K562 (cell line): ENCODE results near the gene SLC4A2. TPM values are rescaled to one million over a fixed set of nuclear protein-coding genes. Genes with fewer than 3 reads are reported as not detected.

Experiments
- ESRRA ChIP-seq: fragments of 450-650 bp; IDR thresholded peaks from 2 replicates; pipeline ENCODE4 v1.6.1; 2014; ENCODE audit warnings: low read depth, mild to moderate bottlenecking, moderate library complexity, borderline replicate concordance
- HNRNPL ChIP-seq: fragments of 200-400 bp; formaldehyde crosslinking; IDR thresholded peaks from 2 replicates; pipeline ENCODE4 v1.6.1; 2017; ENCODE audit warnings: low read depth, mild to moderate bottlenecking, low read length
- MTA3 ChIP-seq: fragments of 450-650 bp; formaldehyde crosslinking; IDR thresholded peaks from 2 replicates; pipeline ENCODE4 v1.6.1; 2017; ENCODE audit warnings: mild to moderate bottlenecking, borderline replicate concordance
- RFX5 ChIP-seq: IDR thresholded peaks from 2 replicates; pipeline ENCODE4 v1.6.1; 2011; ENCODE audit warnings: low read depth, mild to moderate bottlenecking, improper control_type of control experiment, low read length
- SUPT5H ChIP-seq: fragments of 450-650 bp; IDR thresholded peaks from 2 replicates; pipeline ENCODE4 v1.6.1; 2016
- TSC22D4 ChIP-seq: fragments of 450-650 bp; IDR thresholded peaks from 2 replicates; pipeline ENCODE4 v1.6.1; 2016; ENCODE audit warnings: missing genetic modification characterization, missing biosample characterization, control low read depth
- U2AF1 ChIP-seq: fragments of 200-400 bp; formaldehyde crosslinking; optimal IDR thresholded peaks from 2 replicates; pipeline ENCODE3; 2017; ENCODE audit warnings: mild to moderate bottlenecking, low read depth, low read length, moderate library complexity
- ZNF282 ChIP-seq: sonication (generic); formaldehyde crosslinking; IDR thresholded peaks from 2 replicates; pipeline ENCODE4 v1.8.1; 2023; ENCODE audit warnings: missing genetic modification reagents
- ZNF318 ChIP-seq, 2 experiments: fragments of 450-650 bp; IDR thresholded peaks; 2 replicates each; pipeline ENCODE4 v1.6.1; 2016; ENCODE audit warnings: mild to moderate bottlenecking in 2 of 2, borderline replicate concordance in 1 of 2, low read depth in 1 of 2, moderate library complexity in 1 of 2
- ZNF592 ChIP-seq: fragments of 450-650 bp; IDR thresholded peaks from 2 replicates; pipeline ENCODE4 v1.6.1; 2017; ENCODE audit warnings: antibody characterized with exemption, mild to moderate bottlenecking
- polyA plus RNA-seq, 8 experiments: library from polyadenylated mRNA; depleted of rRNA in 4 of 8; stranded (reverse) in 5 of 8; unstranded in 3 of 8; fragments of >200 nt; fragmentation: Nextera tagmentation in 2 of 8; fragmentation: Illumina TruSeq in 1 of 8; extraction: Ambion mirVana in 2 of 8; extraction: Trizol in 1 of 8; gene quantifications; 2 replicates each; pipeline versions ENCODE4 v1.2.1 to v1.2.3, GENCODE V29; 2011 to 2014; ENCODE audit warnings: inconsistent platforms in 1 of 8, missing spikeins in 1 of 8
- total RNA-seq, 7 experiments: library from RNA; depleted of rRNA in 6 of 7; stranded (reverse); fragments of >200 nt in 6 of 7; fragmentation: Illumina TruSeq in 2 of 7; extraction: Trizol in 2 of 7; gene quantifications; 2 replicates each; pipeline versions ENCODE4 v1.2.1 to v1.2.3, GENCODE V29; 2011 to 2021; ENCODE audit warnings: low replicate concordance in 1 of 7

The SLC4A2 gene
- total and polyA plus RNA-seq, 9 of the 15 experiments (the other 6 are each of a cell fraction or from before 2014, with no cell fraction given): 11.4 to 375 (median 130) TPM

GRCh38 chr7:151038951-151039849, 20.2 kb upstream of the SLC4A2 start (continued):
- TF ChIP-seq ZNF592 (peak; percentile 69), TSC22D4 (no peak), SUPT5H (peak; percentile 48; the same call in 1 of the 2 replicates), HNRNPL (peak; percentile 77; the same call in 1 of the 2 replicates), ZNF318 (IDR thresholded peaks at IDR 0.05; ENCODE audit: borderline replicate concordance in 1 of 2, low read depth in 1 of 2) (peak in 1 of 2 experiments; percentile 79; a peak in 2 of 4 replicates), RFX5 (no peak), ZNF282 (CRISPR knock-in tag) (no peak), ESRRA (peak; percentile 66; the same call in 1 of the 2 replicates), U2AF1 (no peak), MTA3 (peak; percentile 95)
